H1 (cell line): Measurements from ENCODE around the gene RIT2. TPM values are rescaled to one million over a fixed set of nuclear protein-coding genes. Genes with fewer than 3 reads are reported as not detected.

ENCODE experiments used
- CTCF ChIA-PET: fragments of 300-600 bp; sonication (Branson Sonifier 250); formaldehyde crosslinking; loops from one replicate; lab custom pipeline; 2021; ENCODE audit not compliant: partially characterized antibody; lab: Charles Lee
- POLR2A ChIA-PET: fragments of 300-600 bp; sonication (Branson Sonifier 250); formaldehyde crosslinking; loops from one replicate; lab custom pipeline; 2021; ENCODE audit warnings: inconsistent platforms; ENCODE audit not compliant: partially characterized antibody; lab: Charles Lee
- DNase-seq, 2 experiments: peaks; one replicate each; pipeline versions ENCODE4 v3.0.0 to v3.0.0-alpha.2; 2010 to 2022; ENCODE audit warnings: low spot score in 2 of 2, low read depth in 1 of 2, mixed read lengths in 1 of 2
- FAIRE-seq: peaks from 2 replicates; lab custom pipeline; 2011; peaks lifted over from hg19 to GRCh38; lab: Jason Lieb, UNC
- H2AFZ ChIP-seq: 2 replicates; pipeline ENCODE4 v1.8.1; 2012; ENCODE audit warnings: low read length, inconsistent platforms
- H2AK5ac ChIP-seq: 2 replicates; pipeline ENCODE4 v1.6.1; 2013; ENCODE audit warnings: low read depth, low read length
- H2BK120ac ChIP-seq: replicated peaks from 2 replicates; pipeline ENCODE3; 2013; ENCODE audit warnings: low read depth, low read length, inconsistent platforms
- H2BK12ac ChIP-seq: 2 replicates; pipeline ENCODE4 v1.6.1; 2013; ENCODE audit warnings: low read depth, low read length
- H2BK15ac ChIP-seq: 2 replicates; pipeline ENCODE4 v1.6.1; 2013; ENCODE audit warnings: low read length
- H2BK20ac ChIP-seq: 2 replicates; pipeline ENCODE4 v1.6.1; 2013; ENCODE audit warnings: low read length
- H2BK5ac ChIP-seq: 2 replicates; pipeline ENCODE4 v1.6.1; 2013; ENCODE audit warnings: low read depth, low read length
- H3K14ac ChIP-seq: 2 replicates; pipeline ENCODE4 v1.6.1; 2013; ENCODE audit warnings: inconsistent platforms; ENCODE audit not compliant: insufficient read length
- H3K18ac ChIP-seq: 2 replicates; pipeline ENCODE4 v1.6.1; 2013; ENCODE audit warnings: low read length; ENCODE audit errors: extremely low read depth
- H3K23ac ChIP-seq: 2 replicates; pipeline ENCODE4 v1.6.1; 2013; ENCODE audit warnings: inconsistent platforms; ENCODE audit not compliant: insufficient read length
- H3K23me2 ChIP-seq: 2 replicates; pipeline ENCODE4 v1.6.1; 2013; ENCODE audit warnings: low read depth, low read length
- H3K27ac ChIP-seq: 2 replicates; pipeline ENCODE4 v1.6.1; 2011; ENCODE audit warnings: low read depth, low read length, inconsistent platforms
- H3K27me3 ChIP-seq, 4 experiments: replicated peaks in 1 of 4; 1 replicate in 1 of 4; 2 replicates in 3 of 4; pipeline versions ENCODE4 v1.6.1 to v1.8.1; 2011 to 2013; ENCODE audit warnings: low read length in 3 of 4, mild to moderate bottlenecking in 3 of 4, inconsistent platforms in 2 of 4, mixed read lengths in 2 of 4, moderate library complexity in 1 of 4; ENCODE audit not compliant: control insufficient read depth in 3 of 4, insufficient read depth in 3 of 4; ENCODE audit errors: extremely low read depth in 1 of 4
- H3K36me3 ChIP-seq, 4 experiments: 2 replicates each; pipeline versions ENCODE4 v1.6.1 to v1.8.1; 2011 to 2013; ENCODE audit warnings: mild to moderate bottlenecking in 4 of 4, low read length in 3 of 4, moderate library complexity in 2 of 4, control low read depth in 1 of 4, inconsistent platforms in 1 of 4; ENCODE audit not compliant: insufficient read depth in 4 of 4, control insufficient read depth in 2 of 4
- H3K4ac ChIP-seq: replicated peaks from 2 replicates; pipeline ENCODE3; 2013; ENCODE audit warnings: low read length, low read depth, mixed read lengths, inconsistent platforms; ENCODE audit not compliant: insufficient read length
- H3K4me1 ChIP-seq, 4 experiments: replicated peaks in 1 of 4; 1 replicate in 1 of 4; 2 replicates in 3 of 4; pipeline versions ENCODE4 v1.6.1 to v1.8.1; 2011 to 2013; ENCODE audit warnings: low read length in 3 of 4, inconsistent platforms in 2 of 4, mixed read lengths in 1 of 4; ENCODE audit not compliant: insufficient read depth in 4 of 4, control insufficient read depth in 3 of 4
- H3K4me2 ChIP-seq, 2 experiments: 2 replicates each; pipeline versions ENCODE4 v1.6.1 to v1.8.1; 2011 to 2013; ENCODE audit warnings: low read depth in 2 of 2, low read length in 2 of 2, control low read depth in 1 of 2, inconsistent platforms in 1 of 2, mild to moderate bottlenecking in 1 of 2; ENCODE audit not compliant: insufficient read depth in 1 of 2
- H3K4me3 ChIP-seq, 4 experiments: fragments of 200-600, 300-600 bp in 1 of 4; sonication (generic), shearing (Covaris generic), sonication (Bioruptor Twin) in 1 of 4; 2 replicates each; pipeline versions ENCODE4 v1.5.1 to v1.8.1; 2011 to 2016; ENCODE audit warnings: low read length in 4 of 4, low read depth in 3 of 4, control low read depth in 2 of 4, inconsistent platforms in 2 of 4, mild to moderate bottlenecking in 2 of 4, mixed read lengths in 1 of 4, moderate library complexity in 1 of 4; ENCODE audit not compliant: insufficient read depth in 2 of 4; ENCODE audit errors: extremely low read depth in 1 of 4
- H3K56ac ChIP-seq: replicated peaks from 2 replicates; pipeline ENCODE3; 2013; ENCODE audit warnings: low read depth, mild to moderate bottlenecking, mixed read lengths, low read length, inconsistent platforms; ENCODE audit not compliant: insufficient read length
- H3K79me1 ChIP-seq: 2 replicates; pipeline ENCODE4 v1.6.1; 2013; ENCODE audit warnings: low read depth, low read length, control low read depth
- H3K79me2 ChIP-seq, 2 experiments: 2 replicates each; pipeline versions ENCODE4 v1.6.1 to v1.8.1; 2012 to 2013; ENCODE audit warnings: low read length in 2 of 2, mild to moderate bottlenecking in 2 of 2, inconsistent platforms in 1 of 2; ENCODE audit not compliant: insufficient read depth in 2 of 2, control insufficient read depth in 1 of 2
- H3K9ac ChIP-seq, 4 experiments: replicated peaks in 1 of 4; 1 replicate in 1 of 4; 2 replicates in 3 of 4; pipeline versions ENCODE4 v1.6.1 to v1.8.1; 2011 to 2013; ENCODE audit warnings: low read depth in 3 of 4, low read length in 3 of 4, control low read depth in 2 of 4, mild to moderate bottlenecking in 2 of 4, moderate library complexity in 2 of 4, inconsistent platforms in 1 of 4; ENCODE audit errors: extremely low read depth in 1 of 4
- H3K9me3 ChIP-seq, 2 experiments: 2 replicates each; pipeline versions ENCODE4 v1.6.1 to v1.8.1; 2012 to 2013; ENCODE audit warnings: mild to moderate bottlenecking in 2 of 2, moderate library complexity in 2 of 2, control low read depth in 1 of 2, inconsistent platforms in 1 of 2, low read depth in 1 of 2, low read length in 1 of 2, mixed read lengths in 1 of 2; ENCODE audit not compliant: insufficient read depth in 2 of 2
- H4K20me1 ChIP-seq, 2 experiments: replicated peaks in 1 of 2; 2 replicates each; pipeline versions ENCODE3 to v1.8.1; 2011 to 2013; ENCODE audit warnings: inconsistent platforms in 2 of 2, low read length in 2 of 2, mild to moderate bottlenecking in 1 of 2; ENCODE audit not compliant: insufficient read depth in 2 of 2, control insufficient read depth in 1 of 2
- H4K5ac ChIP-seq: 2 replicates; pipeline ENCODE4 v1.6.1; 2013; ENCODE audit warnings: low read length, low read depth, mixed read lengths, inconsistent platforms; ENCODE audit not compliant: insufficient read length
- H4K8ac ChIP-seq: 2 replicates; pipeline ENCODE4 v1.8.0; 2013; ENCODE audit warnings: mild to moderate bottlenecking, moderate library complexity, low read length, inconsistent platforms; ENCODE audit not compliant: insufficient read depth; ENCODE audit errors: extremely low read depth
- H4K91ac ChIP-seq: replicated peaks from 2 replicates; pipeline ENCODE3; 2013; ENCODE audit warnings: low read length, mixed read lengths, inconsistent platforms; ENCODE audit not compliant: insufficient read length
- ASH2L ChIP-seq: fragments of 200-600, 300-600 bp; sonication (generic); IDR thresholded peaks from one replicate; pipeline ENCODE4 v1.7.1; 2017; ENCODE audit warnings: low read length
- ATF3 ChIP-seq: IDR thresholded peaks from 2 replicates; pipeline ENCODE4 v1.6.1; 2011; ENCODE audit warnings: low read depth, mild to moderate bottlenecking, low read length; ENCODE audit not compliant: insufficient read depth
- BCL11A ChIP-seq, 2 experiments: IDR thresholded peaks; one replicate each; pipeline ENCODE4 v1.6.1; 2011; ENCODE audit warnings: low read depth in 2 of 2, low read length in 2 of 2, mild to moderate bottlenecking in 2 of 2
- E2F6 ChIP-seq: IDR thresholded peaks from 2 replicates; pipeline ENCODE4 v1.6.1; 2012; ENCODE audit warnings: inconsistent platforms
- EGR1 ChIP-seq: IDR thresholded peaks from 2 replicates; pipeline ENCODE4 v1.6.1; 2011; ENCODE audit warnings: low read depth, low read length, borderline replicate concordance
- GABPA ChIP-seq: IDR thresholded peaks from 2 replicates; pipeline ENCODE4 v1.6.1; 2011; ENCODE audit warnings: mild to moderate bottlenecking, low read length, moderate library complexity, borderline replicate concordance; ENCODE audit not compliant: insufficient read depth
- NRF1 ChIP-seq: IDR thresholded peaks from 2 replicates; pipeline ENCODE4 v1.6.1; 2011; ENCODE audit warnings: mild to moderate bottlenecking, low read depth, low read length, improper control_type of control experiment
- RXRA ChIP-seq: IDR thresholded peaks from 2 replicates; pipeline ENCODE4 v1.6.1; 2011; ENCODE audit warnings: low read depth, mild to moderate bottlenecking, low read length, moderate library complexity; ENCODE audit not compliant: insufficient read depth
- SP1 ChIP-seq: IDR thresholded peaks from 2 replicates; pipeline ENCODE4 v1.6.1; 2011; ENCODE audit warnings: low read depth, low read length
- SP2 ChIP-seq: IDR thresholded peaks from 2 replicates; pipeline ENCODE4 v1.6.1; 2012; ENCODE audit warnings: mild to moderate bottlenecking, low read length, inconsistent platforms
- SUZ12 ChIP-seq: fragments of 200-600 bp; sonication (generic); IDR thresholded peaks from 2 replicates; pipeline ENCODE4 v1.6.1; 2012; ENCODE audit warnings: mild to moderate bottlenecking, inconsistent platforms, low read length, moderate library complexity, mixed read lengths
- YY1 ChIP-seq: IDR thresholded peaks from 2 replicates; pipeline ENCODE4 v1.6.1; 2011; ENCODE audit warnings: low read depth, mild to moderate bottlenecking, low read length
- WGBS, 2 experiments: shearing (Covaris generic) in 1 of 2; methylation state at CpG; one replicate each; pipeline versions ENCODE4 v1.1.6 to v1.1.7; 2013 to 2015; ENCODE audit warnings: low lambda C conversion rate in 2 of 2, mixed read lengths in 2 of 2, inconsistent platforms in 1 of 2, low coverage in 1 of 2, missing lambda C conversion rate in 1 of 2; ENCODE audit not compliant: insufficient replicate concordance in 2 of 2, insufficient coverage in 1 of 2, insufficient read length in 1 of 2; ENCODE audit errors: extremely low coverage in 1 of 2, missing lambda C conversion rate in 1 of 2; 5-methylcytosine and 5-hydroxymethylcytosine counted together
- polyA plus RNA-seq, 7 experiments: library from polyadenylated mRNA; depleted of rRNA in 3 of 7; stranded (reverse) in 5 of 7; unstranded in 2 of 7; fragments of >200 nt in 5 of 7; fragments of 200-250 nt in 2 of 7; gene quantifications; 1 replicate in 5 of 7; 2 replicates in 1 of 7; 4 replicates in 1 of 7; pipeline versions ENCODE4 v1.2.1 to v1.2.3, GENCODE V29; 2011 to 2013; ENCODE audit warnings: missing spikeins in 2 of 7, mixed read lengths in 2 of 7
- total RNA-seq: library from RNA; stranded (reverse); fragmentation: NEBNext Ultra II Directional; extraction: Animal tissue kit (Norgen Biotek cat#: 25700); gene quantifications from 2 replicates; pipeline ENCODE4 v1.2.1, GENCODE V29; 2021

Gene RIT2
- total and polyA plus RNA-seq, 2 of the 8 experiments (the other 6 are each of a cell fraction or from before 2014, with no cell fraction given): 0.67 to 3.2 TPM

GRCh38 chr18:42909095-42909494 is 206.4 kb downstream of the RIT2 start:
- H2BK5ac ChIP-seq: no peak overlapping the region
- no peaks in the 10 kb centered on the region for H3K36me3 ChIP-seq
- no peak overlapping the region for H3K18ac ChIP-seq
- H3K27me3 ChIP-seq: no peaks in the 10 kb centered on the region
- no peak overlapping the region for H3K4ac ChIP-seq
- H4K91ac ChIP-seq: no peak overlapping the region
- no peak overlapping the region for H2AK5ac ChIP-seq
- no peak overlapping the region for H4K8ac ChIP-seq
- no peaks in the 10 kb centered on the region for H3K79me2 ChIP-seq
- no peak overlapping the region for H3K27ac ChIP-seq
- no peak for FAIRE-seq
- H3K4me1 ChIP-seq: no peaks in the 10 kb centered on the region
- no peak overlapping the region for H2BK120ac ChIP-seq
- no peak overlapping the region for H3K23ac ChIP-seq
- H4K20me1 ChIP-seq: no peaks in the 10 kb centered on the region
- H3K56ac ChIP-seq: no peak overlapping the region
- POLR2A ChIA-PET: no interaction called here
- H2BK12ac ChIP-seq: no peak overlapping the region
- H2BK15ac ChIP-seq: no peak overlapping the region
- no peak overlapping the region for H2AFZ ChIP-seq
- H3K4me2 ChIP-seq: no peak overlapping the region
- 81% methylated on average over 3 of the region's 3 CpGs; no CpG with 5 or more reads in 1 of the 2 experiments for WGBS, 2 experiments
- no peak overlapping the region for H3K14ac ChIP-seq
- TF ChIP-seq YY1: no peak
- TF ChIP-seq ASH2L: no peak
- no peak for TF ChIP-seq SP1
- no peak for TF ChIP-seq BCL11A (IDR thresholded peaks at IDR 0.05; ENCODE audit: low read depth in 2 of 2, low read length in 2 of 2)
- no peak for TF ChIP-seq SP2
- no peak for TF ChIP-seq NRF1
- no peak for TF ChIP-seq ATF3
- no peak for TF ChIP-seq RXRA
- TF ChIP-seq SUZ12: no peak
- no peak for TF ChIP-seq EGR1
- TF ChIP-seq E2F6: no peak
- TF ChIP-seq GABPA: no peak
- TF ChIP-seq, all 59 proteins: peak for 0
- no peaks in the 10 kb centered on the region for H3K79me1 ChIP-seq
- H4K5ac ChIP-seq: no peak overlapping the region
- no peak overlapping the region for H2BK20ac ChIP-seq
- DNase-seq: no peak
- CTCF ChIA-PET: interaction anchor here (0.7 kb wide), 1 partner anchor 448 kb away, joined by 3 read pairs; no protein-coding TSS in a partner anchor
- no peak overlapping the region for H3K9ac ChIP-seq
- H3K9me3 ChIP-seq: no peaks in the 10 kb centered on the region; a peak in 1 of 4 replicates
- H3K4me3 ChIP-seq: no peak overlapping the region
- no peaks in the 10 kb centered on the region for H3K23me2 ChIP-seq
